Body of pancreas (tissue), 4 donors: ENCODE data around the gene ATP9B.

Experiments used
- POLR2A ChIP-seq, 3 donors: fragments of 450-650 bp; IDR thresholded peaks; one replicate each; pipeline ENCODE4 v1.6.1; 2016; ENCODE audit warnings: antibody characterized with exemption in 3 of 3, mild to moderate bottlenecking in 2 of 3
- TF ChIP-seq, protein P1 (sequence below), 7 experiments: fragments of 450-650 bp in 4 of 7; fragments of 200-600 bp in 3 of 7; sonication (generic) in 3 of 7; IDR thresholded peaks; one replicate each; pipeline ENCODE4 v1.5.1; 2016 to 2019; ENCODE audit warnings: antibody characterized with exemption in 7 of 7

DNA sequence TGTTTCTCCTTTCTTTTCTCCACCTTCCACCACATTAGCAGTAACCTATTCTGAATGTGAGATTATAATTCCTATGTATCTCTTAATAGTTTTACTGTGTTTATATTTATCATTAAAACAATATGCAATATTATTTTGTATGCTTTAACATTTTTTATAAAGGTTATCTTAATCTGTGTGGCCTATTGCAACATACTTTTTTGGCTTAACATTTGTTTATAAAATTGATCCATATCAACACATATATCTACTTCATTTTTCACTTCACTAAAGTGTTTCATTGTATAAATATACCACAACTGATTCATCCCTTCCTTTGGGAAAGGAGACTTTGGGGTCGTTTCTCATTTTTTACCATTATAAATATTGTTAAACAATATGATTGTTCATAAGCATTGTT is 48.6 kb downstream of the ATP9B start:
- TF ChIP-seq, protein P1, sequence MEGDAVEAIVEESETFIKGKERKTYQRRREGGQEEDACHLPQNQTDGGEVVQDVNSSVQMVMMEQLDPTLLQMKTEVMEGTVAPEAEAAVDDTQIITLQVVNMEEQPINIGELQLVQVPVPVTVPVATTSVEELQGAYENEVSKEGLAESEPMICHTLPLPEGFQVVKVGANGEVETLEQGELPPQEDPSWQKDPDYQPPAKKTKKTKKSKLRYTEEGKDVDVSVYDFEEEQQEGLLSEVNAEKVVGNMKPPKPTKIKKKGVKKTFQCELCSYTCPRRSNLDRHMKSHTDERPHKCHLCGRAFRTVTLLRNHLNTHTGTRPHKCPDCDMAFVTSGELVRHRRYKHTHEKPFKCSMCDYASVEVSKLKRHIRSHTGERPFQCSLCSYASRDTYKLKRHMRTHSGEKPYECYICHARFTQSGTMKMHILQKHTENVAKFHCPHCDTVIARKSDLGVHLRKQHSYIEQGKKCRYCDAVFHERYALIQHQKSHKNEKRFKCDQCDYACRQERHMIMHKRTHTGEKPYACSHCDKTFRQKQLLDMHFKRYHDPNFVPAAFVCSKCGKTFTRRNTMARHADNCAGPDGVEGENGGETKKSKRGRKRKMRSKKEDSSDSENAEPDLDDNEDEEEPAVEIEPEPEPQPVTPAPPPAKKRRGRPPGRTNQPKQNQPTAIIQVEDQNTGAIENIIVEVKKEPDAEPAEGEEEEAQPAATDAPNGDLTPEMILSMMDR (IDR thresholded peaks at IDR 0.05): no peak
- no peak for TF ChIP-seq POLR2A (IDR thresholded peaks at IDR 0.05)
